Hepatocyte (in vitro differentiated cells): ENCODE measurements around the gene LIN28A. TPM values are rescaled to one million over a fixed set of nuclear protein-coding genes. Genes with fewer than 3 reads are reported as not detected.
A peak's percentile ranks its signal among the peaks of the same experiment; 100 is the strongest.

Source experiments
- DNase-seq: peaks from one replicate; pipeline ENCODE4 v3.0.0-alpha.2; 2016; ENCODE audit warnings: low spot score
- H2AFZ ChIP-seq: fragments of 200-600 bp; sonication (generic); 2 replicates; pipeline ENCODE4 v1.6.0; 2016; ENCODE audit warnings: antibody characterized with exemption, mild to moderate bottlenecking
- H3K27ac ChIP-seq: fragments of 200-600 bp; sonication (generic); 2 replicates; pipeline ENCODE4 v1.5.1; 2016; ENCODE audit warnings: mild to moderate bottlenecking
- H3K27me3 ChIP-seq: fragments of 200-600 bp; sonication (generic); 2 replicates; pipeline ENCODE4 v1.6.1; 2016
- H3K36me3 ChIP-seq: fragments of 200-600 bp; sonication (generic); replicated peaks from 2 replicates; pipeline ENCODE4 v1.5.1; 2016; ENCODE audit warnings: low read depth; ENCODE audit not compliant: insufficient read depth
- H3K4me1 ChIP-seq: fragments of 200-600 bp; sonication (generic); 2 replicates; pipeline ENCODE4 v1.5.1; 2016; ENCODE audit warnings: mild to moderate bottlenecking, moderate library complexity; ENCODE audit not compliant: insufficient read depth
- H3K4me2 ChIP-seq: fragments of 200-600 bp; sonication (generic); 2 replicates; pipeline ENCODE4 v1.6.0; 2016
- H3K4me3 ChIP-seq: fragments of 200-600 bp; sonication (generic); 2 replicates; pipeline ENCODE4 v1.5.1; 2016; ENCODE audit warnings: mild to moderate bottlenecking
- H3K79me2 ChIP-seq: fragments of 200-600 bp; sonication (generic); 2 replicates; pipeline ENCODE4 v1.6.0; 2017; ENCODE audit warnings: mild to moderate bottlenecking
- H3K9me2 ChIP-seq: fragments of 200-600 bp; sonication (generic); replicated peaks from 2 replicates; pipeline ENCODE4 v1.6.0; 2017; ENCODE audit warnings: mild to moderate bottlenecking; ENCODE audit not compliant: insufficient read depth
- H3K9me3 ChIP-seq: fragments of 200-600 bp; sonication (generic); 2 replicates; pipeline ENCODE4 v1.5.1; 2016; ENCODE audit warnings: low read depth, mild to moderate bottlenecking
- H4K20me1 ChIP-seq: fragments of 200-600 bp; sonication (generic); 2 replicates; pipeline ENCODE4 v1.6.0; 2016; ENCODE audit warnings: mild to moderate bottlenecking; ENCODE audit not compliant: insufficient read depth, poor library complexity, severe bottlenecking
- CTCF ChIP-seq: fragments of 200-600 bp; sonication (generic); IDR thresholded peaks from 2 replicates; pipeline ENCODE4 v1.5.1; 2016; ENCODE audit warnings: antibody characterized with exemption, mild to moderate bottlenecking; ENCODE audit not compliant: poor library complexity
- EZH2 ChIP-seq: fragments of 200-600 bp; sonication (generic); IDR thresholded peaks from 2 replicates; pipeline ENCODE4 v1.6.1; 2016; ENCODE audit warnings: antibody characterized with exemption, mild to moderate bottlenecking, borderline replicate concordance
- EZH2phosphoT487 ChIP-seq: fragments of 200-600 bp; sonication (generic); IDR thresholded peaks from one replicate; pipeline ENCODE4 v1.6.1; 2018; ENCODE audit warnings: antibody characterized with exemption, mild to moderate bottlenecking, low read depth, moderate library complexity; ENCODE audit not compliant: unreplicated experiment, severe bottlenecking
- WGBS: methylation state at CpG from one replicate; pipeline ENCODE4 v1.1.6; 2016; ENCODE audit warnings: low lambda C conversion rate; ENCODE audit errors: missing lambda C conversion rate; 5-methylcytosine and 5-hydroxymethylcytosine counted together
- polyA plus RNA-seq: library from polyadenylated mRNA; unstranded; fragments of >200 nt; fragmentation: Nextera tagmentation; extraction: Ambion mirVana; gene quantifications from 2 replicates; pipeline ENCODE4 v1.2.1, GENCODE V29; 2016
- total RNA-seq: library from RNA; depleted of rRNA; stranded (reverse); fragments of >200 nt; gene quantifications from 2 replicates; pipeline ENCODE4 v1.2.3, GENCODE V29; 2014

The LIN28A gene
- total and polyA plus RNA-seq, 2 experiments from 2014 or later = 0.13 to 0.43 TPM

GRCh38 chr1:26363549-26364448, 46.8 kb upstream of the LIN28A start:
- Histone ChIP-seq H4K20me1 (no peaks in the 10 kb centered on the region), H3K4me3 (no peak overlapping the region), H2AFZ (no peak overlapping the region), H3K36me3 (no peaks in the 10 kb centered on the region), H3K27ac (no peak overlapping the region), H3K4me2 (no peak overlapping the region), H3K79me2 (no peaks in the 10 kb centered on the region), H3K4me1 (peaks cover 15% of the 10 kb centered on the region), H3K27me3 (peaks cover 8% of the 10 kb centered on the region), H3K9me3 (no peaks in the 10 kb centered on the region), H3K9me2 (no peaks in the 10 kb centered on the region)
- WGBS = 36% methylated on average over 26 of the region's 26 CpGs
- TF ChIP-seq CTCF (peak; percentile 99), EZH2phosphoT487 (no peak), EZH2 (no peak)
- DNase-seq = peak; percentile 93

GRCh38 chr1:26364956-26365355, 45.7 kb upstream of the LIN28A start:
- no peak overlapping the region for H2AFZ ChIP-seq

GRCh38 chr1:26367441-26367840, 43.2 kb upstream of the LIN28A start:
- Histone ChIP-seq H4K20me1 (no peaks in the 10 kb centered on the region), H3K4me1 (no peaks in the 10 kb centered on the region), H2AFZ (no peak overlapping the region), H3K9me2 (no peaks in the 10 kb centered on the region), H3K4me3 (no peak overlapping the region), H3K27me3 (no peaks in the 10 kb centered on the region), H3K27ac (no peak overlapping the region), H3K9me3 (no peaks in the 10 kb centered on the region), H3K79me2 (no peaks in the 10 kb centered on the region), H3K4me2 (no peak overlapping the region), H3K36me3 (no peaks in the 10 kb centered on the region)
- no peak for TF ChIP-seq EZH2phosphoT487
- TF ChIP-seq EZH2 = no peak
- TF ChIP-seq CTCF = no peak
- DNase-seq = no peak
- WGBS = 90% methylated on average over 6 of the region's 6 CpGs

More at GRCh38 chr1:26364956-26365355, 45.7 kb upstream of the LIN28A start:
- H3K27ac ChIP-seq = no peak overlapping the region
- no peaks in the 10 kb centered on the region for H3K79me2 ChIP-seq
- H3K4me1 ChIP-seq = peaks cover 8% of the 10 kb centered on the region
- no peaks in the 10 kb centered on the region for H3K36me3 ChIP-seq
- H3K9me2 ChIP-seq = no peaks in the 10 kb centered on the region
- no peak overlapping the region for H3K4me3 ChIP-seq
- H4K20me1 ChIP-seq = no peaks in the 10 kb centered on the region
- TF ChIP-seq EZH2 (no peak), CTCF (no peak), EZH2phosphoT487 (no peak)
- H3K27me3 ChIP-seq = peaks cover 8% of the 10 kb centered on the region
- WGBS = 79% methylated on average over 8 of the region's 9 CpGs
- no peak for DNase-seq
- no peaks in the 10 kb centered on the region for H3K9me3 ChIP-seq
- no peak overlapping the region for H3K4me2 ChIP-seq
